HG03442 (cell line): ENCODE measurements around the gene LRRC8C.
A peak's percentile ranks its signal among the peaks of the same experiment; 100 is the strongest.

Experiments used
- ATAC-seq: cut with Tn5 transposase; IDR thresholded peaks from one replicate; pipeline ENCODE4 v1.9.1; 2021; ENCODE audit warnings: mild to moderate bottlenecking, moderate library complexity; ENCODE audit not compliant: unreplicated experiment

LRRC8C gene

GRCh38 chr1:89670163-89670562, 37.2 kb downstream of the LRRC8C start:
- peak; percentile 96 for ATAC-seq

- ATAC-seq: no peak
These were observed 37.8 kb downstream of the LRRC8C start for GRCh38 chr1:89670711-89671110.

GRCh38 chr1:89671775-89672488, 39.0 kb downstream of the LRRC8C start:
- ATAC-seq: no peak

GRCh38 chr1:89672489-89673183, 39.7 kb downstream of the LRRC8C start:
- ATAC-seq: no peak

GRCh38 chr1:89673251-89673650, 40.3 kb downstream of the LRRC8C start:
- no peak for ATAC-seq

- no peak for ATAC-seq
These were observed 42.8 kb downstream of the LRRC8C start for GRCh38 chr1:89675677-89676076.

GRCh38 chr1:89681045-89681729, 48.3 kb downstream of the LRRC8C start:
- no peak for ATAC-seq

- ATAC-seq: no peak
These were observed 49.7 kb downstream of the LRRC8C start for GRCh38 chr1:89682611-89683010.

GRCh38 chr1:89685461-89685860, 52.5 kb downstream of the LRRC8C start:
- ATAC-seq: no peak

GRCh38 chr1:89686520-89686919, 53.6 kb downstream of the LRRC8C start:
- ATAC-seq: no peak

- ATAC-seq: no peak
These were observed 54.3 kb downstream of the LRRC8C start for GRCh38 chr1:89687254-89687653.

- no peak for ATAC-seq
These were observed 55.7 kb downstream of the LRRC8C start for GRCh38 chr1:89688607-89689006.

- ATAC-seq: no peak
These were observed 56.3 kb downstream of the LRRC8C start for GRCh38 chr1:89689234-89689633.

GRCh38 chr1:89690595-89690994, 57.7 kb downstream of the LRRC8C start:
- no peak for ATAC-seq

GRCh38 chr1:89692601-89693521, 59.9 kb downstream of the LRRC8C start:
- peak; percentile 64 for ATAC-seq

- no peak for ATAC-seq
These were observed 62.9 kb downstream of the LRRC8C start for GRCh38 chr1:89695847-89696246.

- no peak for ATAC-seq
These were observed 64.5 kb downstream of the LRRC8C start for GRCh38 chr1:89697383-89697782.

GRCh38 chr1:89698020-89698560, 65.2 kb downstream of the LRRC8C start:
- ATAC-seq: no peak

- ATAC-seq: no peak
These were observed 65.7 kb downstream of the LRRC8C start for GRCh38 chr1:89698624-89699023.

- no peak for ATAC-seq
These were observed 66.6 kb downstream of the LRRC8C start for GRCh38 chr1:89699451-89699986.
